Mammary epithelial cell (primary cell): Measurements from ENCODE around the gene DNAH3.
"Not testable (repeated sequence)": the region's sequence is repeated elsewhere in the genome, so short reads cannot be mapped to it uniquely, and the experiment has no call there.

Experiments used
- EZH2 ChIP-seq: IDR thresholded peaks from 2 replicates; pipeline ENCODE4 v1.6.1; 2012; ENCODE audit warnings: low read length, inconsistent platforms, borderline replicate concordance
- TF ChIP-seq, protein P1 (sequence below), 2 donors: IDR thresholded peaks in 1 of 2; conservative IDR thresholded peaks in 1 of 2; 2 replicates each; pipeline ENCODE4 v1.5.1; 2011 to 2012; ENCODE audit warnings: inconsistent platforms in 2 of 2, low read length in 2 of 2, mild to moderate bottlenecking in 2 of 2, control low read depth in 1 of 2, low read depth in 1 of 2; ENCODE audit not compliant: insufficient read depth in 1 of 2; ENCODE audit errors: extremely low read depth in 1 of 2

DNA sequence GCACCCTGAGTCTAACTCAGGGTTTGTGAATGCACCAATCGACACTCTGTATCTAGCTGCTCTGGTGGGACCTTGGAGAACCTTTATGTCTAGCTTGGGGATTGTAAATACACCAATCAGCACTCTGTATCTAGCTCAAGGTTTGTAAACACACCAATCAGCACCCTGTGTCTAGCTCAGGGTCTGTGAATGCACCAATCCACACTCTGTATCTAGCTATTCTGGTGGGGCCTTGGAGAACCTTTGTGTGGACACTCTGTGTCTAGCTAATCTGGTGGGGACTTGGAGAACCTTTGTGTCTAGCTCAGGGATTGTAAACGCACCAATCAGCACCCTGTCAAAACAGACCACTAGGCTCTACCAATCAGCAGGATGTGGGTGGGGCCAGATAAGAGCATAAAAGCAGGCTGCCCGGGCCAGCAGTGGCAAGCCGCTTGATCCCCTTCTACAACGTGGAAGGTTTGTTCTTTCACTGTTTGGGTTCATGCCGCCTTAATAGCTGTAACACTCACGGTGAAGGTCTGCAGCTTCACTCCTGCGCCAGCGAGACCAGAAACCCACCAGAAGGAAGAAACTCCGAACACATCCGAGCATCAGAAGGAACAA lies 2.6 kb upstream of the DNAH3 start:
- TF ChIP-seq, protein P1, sequence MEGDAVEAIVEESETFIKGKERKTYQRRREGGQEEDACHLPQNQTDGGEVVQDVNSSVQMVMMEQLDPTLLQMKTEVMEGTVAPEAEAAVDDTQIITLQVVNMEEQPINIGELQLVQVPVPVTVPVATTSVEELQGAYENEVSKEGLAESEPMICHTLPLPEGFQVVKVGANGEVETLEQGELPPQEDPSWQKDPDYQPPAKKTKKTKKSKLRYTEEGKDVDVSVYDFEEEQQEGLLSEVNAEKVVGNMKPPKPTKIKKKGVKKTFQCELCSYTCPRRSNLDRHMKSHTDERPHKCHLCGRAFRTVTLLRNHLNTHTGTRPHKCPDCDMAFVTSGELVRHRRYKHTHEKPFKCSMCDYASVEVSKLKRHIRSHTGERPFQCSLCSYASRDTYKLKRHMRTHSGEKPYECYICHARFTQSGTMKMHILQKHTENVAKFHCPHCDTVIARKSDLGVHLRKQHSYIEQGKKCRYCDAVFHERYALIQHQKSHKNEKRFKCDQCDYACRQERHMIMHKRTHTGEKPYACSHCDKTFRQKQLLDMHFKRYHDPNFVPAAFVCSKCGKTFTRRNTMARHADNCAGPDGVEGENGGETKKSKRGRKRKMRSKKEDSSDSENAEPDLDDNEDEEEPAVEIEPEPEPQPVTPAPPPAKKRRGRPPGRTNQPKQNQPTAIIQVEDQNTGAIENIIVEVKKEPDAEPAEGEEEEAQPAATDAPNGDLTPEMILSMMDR (conservative IDR thresholded peaks at IDR 0.05 in 1 of 2, IDR thresholded peaks at IDR 0.05 in 1 of 2; ENCODE audit: extremely low read depth in 1 of 2, insufficient read depth in 1 of 2, low read depth in 1 of 2, low read length in 2 of 2), result not testable (repeated sequence)
- not testable (repeated sequence) for TF ChIP-seq EZH2
